ENCODE measurements around the gene MEX3A. TPM values are rescaled to one million over a fixed set of nuclear protein-coding genes. Genes with fewer than 3 reads are reported as not detected.

Gene MEX3A
- total RNA-seq, 1 experiment from 2014 or later: 68.0 TPM

- no peaks in the 10 kb centered on the region for H3K79me2 ChIP-seq (ENCODE audit: insufficient read depth, low read length)
- Mint-ChIP-seq H3K27ac (peak overlapping the region in 2 of 3 experiments; percentile 71 to 86; a peak in 4 of 7 replicates), H3K9me3 (no peaks in the 10 kb centered on the region; a peak in 1 of 5 replicates), H3K27me3 (ENCODE audit: low read depth) (peaks cover 11% of the 10 kb centered on the region), H3K4me3 (peak overlapping the region; percentile 80 to 93; a peak in 4 of 5 replicates), H3K36me3 (ENCODE audit: insufficient read depth in 1 of 3, low read depth in 3 of 3) (peaks cover 0 to 2% (median 0%) of the 10 kb centered on the region in 3 experiments; a peak in 2 of 7 replicates), H3K4me1 (peaks cover 29 to 43% of the 10 kb centered on the region in 2 experiments)
- no peaks in the 10 kb centered on the region for H3K4me1 ChIP-seq (ENCODE audit: insufficient read depth, low read length)
- H3K9me3 ChIP-seq (ENCODE audit: control insufficient read depth, low read depth, low read length): no peaks in the 10 kb centered on the region
- WGBS (ENCODE audit: extremely low coverage, insufficient read length, low lambda C conversion rate): no CpG with 5 or more reads among the region's 4 CpGs
- no peak overlapping the region for H4K5ac ChIP-seq (ENCODE audit: insufficient read length, low read depth, low read length)
- H3K23ac ChIP-seq (ENCODE audit: insufficient read length, low read depth, low read length): no peak overlapping the region
- no peak overlapping the region for H2BK15ac ChIP-seq (ENCODE audit: low read depth, low read length)
- peaks cover 13% of the 10 kb centered on the region for H3K23me2 ChIP-seq (ENCODE audit: insufficient read length, low read depth, low read length, poor library complexity, severe bottlenecking)
- H3K4ac ChIP-seq (ENCODE audit: low read depth, low read length): no peak overlapping the region
- TF ChIP-seq, protein P1, sequence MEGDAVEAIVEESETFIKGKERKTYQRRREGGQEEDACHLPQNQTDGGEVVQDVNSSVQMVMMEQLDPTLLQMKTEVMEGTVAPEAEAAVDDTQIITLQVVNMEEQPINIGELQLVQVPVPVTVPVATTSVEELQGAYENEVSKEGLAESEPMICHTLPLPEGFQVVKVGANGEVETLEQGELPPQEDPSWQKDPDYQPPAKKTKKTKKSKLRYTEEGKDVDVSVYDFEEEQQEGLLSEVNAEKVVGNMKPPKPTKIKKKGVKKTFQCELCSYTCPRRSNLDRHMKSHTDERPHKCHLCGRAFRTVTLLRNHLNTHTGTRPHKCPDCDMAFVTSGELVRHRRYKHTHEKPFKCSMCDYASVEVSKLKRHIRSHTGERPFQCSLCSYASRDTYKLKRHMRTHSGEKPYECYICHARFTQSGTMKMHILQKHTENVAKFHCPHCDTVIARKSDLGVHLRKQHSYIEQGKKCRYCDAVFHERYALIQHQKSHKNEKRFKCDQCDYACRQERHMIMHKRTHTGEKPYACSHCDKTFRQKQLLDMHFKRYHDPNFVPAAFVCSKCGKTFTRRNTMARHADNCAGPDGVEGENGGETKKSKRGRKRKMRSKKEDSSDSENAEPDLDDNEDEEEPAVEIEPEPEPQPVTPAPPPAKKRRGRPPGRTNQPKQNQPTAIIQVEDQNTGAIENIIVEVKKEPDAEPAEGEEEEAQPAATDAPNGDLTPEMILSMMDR (conservative IDR thresholded peaks at IDR 0.05): no peak
- H2BK120ac ChIP-seq (ENCODE audit: low read depth, low read length, poor library complexity, severe bottlenecking): no peak overlapping the region
- no peak overlapping the region for H3K9ac ChIP-seq (ENCODE audit: extremely low read depth, insufficient read length, low read length)
- H3K79me1 ChIP-seq (ENCODE audit: insufficient read depth, low read depth, low read length, poor library complexity, severe bottlenecking): no peaks in the 10 kb centered on the region
- H4K20me1 ChIP-seq (ENCODE audit: control insufficient read depth, insufficient read depth, insufficient read length): no peaks in the 10 kb centered on the region
- H2AK5ac ChIP-seq (ENCODE audit: insufficient read length, low read length): no peak overlapping the region
- no peaks in the 10 kb centered on the region for H3K27me3 ChIP-seq (ENCODE audit: insufficient read depth, low read length)
- no peak overlapping the region for H3K18ac ChIP-seq (ENCODE audit: insufficient read length, low read depth, low read length)
- no peak overlapping the region for H2BK12ac ChIP-seq (ENCODE audit: insufficient read length, low read depth, low read length)
- H2BK5ac ChIP-seq (ENCODE audit: insufficient read length, low read length): no peak overlapping the region
- no peak overlapping the region for H2BK20ac ChIP-seq (ENCODE audit: low read depth, low read length, poor library complexity, severe bottlenecking)
- no peak overlapping the region for H3K27ac ChIP-seq (ENCODE audit: insufficient read length, low read depth, low read length)
- no peak for DNase-seq
- H3K56ac ChIP-seq (ENCODE audit: insufficient read length, low read depth, low read length): no peak overlapping the region
- H3T11ph ChIP-seq (ENCODE audit: low read length): no peak overlapping the region
- H4K8ac ChIP-seq (replicated peaks; ENCODE audit: insufficient read length, low read depth, low read length): no peak overlapping the region
- no peak overlapping the region for H3K4me2 ChIP-seq (ENCODE audit: insufficient read depth, insufficient read length, low read length)
- no peak overlapping the region for H2AFZ ChIP-seq (ENCODE audit: low read length)
- H4K91ac ChIP-seq (ENCODE audit: insufficient read length, low read depth, low read length): no peak overlapping the region
- no peak overlapping the region for H3K14ac ChIP-seq (ENCODE audit: insufficient read depth, low read length)
Measured at GRCh38 chr1:156113282-156113950, 31.2 kb upstream of the MEX3A start.

Measured in H9 (cell line).